ENCODE measurements around the gene BEND3. TPM values are rescaled to one million over a fixed set of nuclear protein-coding genes. Genes with fewer than 3 reads are reported as not detected.

The BEND3 gene
- total RNA-seq, 1 experiment from 2014 or later, result 70.2 TPM

GRCh38 chr6:107103082-107103481, 12.2 kb downstream of the BEND3 start:
- Histone ChIP-seq H3K9me3 (ENCODE audit: control insufficient read depth, low read depth, low read length) (no peaks in the 10 kb centered on the region), H3K79me1 (ENCODE audit: insufficient read depth, low read depth, low read length, poor library complexity, severe bottlenecking) (peaks cover 2% of the 10 kb centered on the region), H3K27me3 (ENCODE audit: insufficient read depth, low read length) (no peaks in the 10 kb centered on the region), H3K27ac (ENCODE audit: insufficient read length, low read depth, low read length) (no peak overlapping the region), H3K18ac (ENCODE audit: insufficient read length, low read depth, low read length) (no peak overlapping the region), H2BK5ac (ENCODE audit: insufficient read length, low read length) (no peak overlapping the region), H4K20me1 (ENCODE audit: control insufficient read depth, insufficient read depth, insufficient read length) (no peaks in the 10 kb centered on the region), H3K4me1 (ENCODE audit: insufficient read depth, low read length) (peaks cover 18% of the 10 kb centered on the region), H3K56ac (ENCODE audit: insufficient read length, low read depth, low read length) (no peak overlapping the region), H2BK12ac (ENCODE audit: insufficient read length, low read depth, low read length) (no peak overlapping the region), H2BK20ac (ENCODE audit: low read depth, low read length, poor library complexity, severe bottlenecking) (no peak overlapping the region), H4K8ac (replicated peaks; ENCODE audit: insufficient read length, low read depth, low read length) (no peak overlapping the region), H2AFZ (ENCODE audit: low read length) (no peak overlapping the region), H4K5ac (ENCODE audit: insufficient read length, low read depth, low read length) (no peak overlapping the region), H3T11ph (ENCODE audit: low read length) (no peak overlapping the region), H2BK120ac (ENCODE audit: low read depth, low read length, poor library complexity, severe bottlenecking) (no peak overlapping the region), H3K23ac (ENCODE audit: insufficient read length, low read depth, low read length) (no peak overlapping the region), H3K23me2 (ENCODE audit: insufficient read length, low read depth, low read length, poor library complexity, severe bottlenecking) (no peaks in the 10 kb centered on the region), H4K91ac (ENCODE audit: insufficient read length, low read depth, low read length) (no peak overlapping the region), H2AK5ac (ENCODE audit: insufficient read length, low read length) (no peak overlapping the region), H3K79me2 (ENCODE audit: insufficient read depth, low read length) (peaks cover 1% of the 10 kb centered on the region; the same call in 1 of the 2 replicates), H3K9ac (ENCODE audit: extremely low read depth, insufficient read length, low read length) (no peak overlapping the region), H2BK15ac (ENCODE audit: low read depth, low read length) (no peak overlapping the region), H3K4ac (ENCODE audit: low read depth, low read length) (no peak overlapping the region), H3K4me2 (ENCODE audit: insufficient read depth, insufficient read length, low read length) (no peak overlapping the region), H3K14ac (ENCODE audit: insufficient read depth, low read length) (no peak overlapping the region)
- peaks cover 53 to 55% of the 10 kb centered on the region in 2 experiments for H3K4me1 Mint-ChIP-seq
- peaks cover 0 to 29% (median 14%) of the 10 kb centered on the region in 3 experiments; a peak in 6 of 7 replicates for H3K36me3 Mint-ChIP-seq (ENCODE audit: insufficient read depth in 1 of 3, low read depth in 3 of 3)
- peak overlapping the region; percentile 47 to 75 (median 63); a peak in 6 of 7 replicates for H3K27ac Mint-ChIP-seq
- WGBS (ENCODE audit: extremely low coverage, insufficient read length, low lambda C conversion rate), result no CpG with 5 or more reads among the region's 6 CpGs
- no peaks in the 10 kb centered on the region for H3K27me3 Mint-ChIP-seq (ENCODE audit: low read depth)
- DNase-seq, result peak; percentile 76
- no peak for TF ChIP-seq CTCF (conservative IDR thresholded peaks at IDR 0.05)
- H3K9me3 Mint-ChIP-seq, result no peaks in the 10 kb centered on the region
- H3K4me3 Mint-ChIP-seq, result peak overlapping the region in 1 of 2 experiments; percentile 23; a peak in 1 of 5 replicates

Data from H9 (cell line).